Measurements from ENCODE around the gene C10orf105.

DNA sequence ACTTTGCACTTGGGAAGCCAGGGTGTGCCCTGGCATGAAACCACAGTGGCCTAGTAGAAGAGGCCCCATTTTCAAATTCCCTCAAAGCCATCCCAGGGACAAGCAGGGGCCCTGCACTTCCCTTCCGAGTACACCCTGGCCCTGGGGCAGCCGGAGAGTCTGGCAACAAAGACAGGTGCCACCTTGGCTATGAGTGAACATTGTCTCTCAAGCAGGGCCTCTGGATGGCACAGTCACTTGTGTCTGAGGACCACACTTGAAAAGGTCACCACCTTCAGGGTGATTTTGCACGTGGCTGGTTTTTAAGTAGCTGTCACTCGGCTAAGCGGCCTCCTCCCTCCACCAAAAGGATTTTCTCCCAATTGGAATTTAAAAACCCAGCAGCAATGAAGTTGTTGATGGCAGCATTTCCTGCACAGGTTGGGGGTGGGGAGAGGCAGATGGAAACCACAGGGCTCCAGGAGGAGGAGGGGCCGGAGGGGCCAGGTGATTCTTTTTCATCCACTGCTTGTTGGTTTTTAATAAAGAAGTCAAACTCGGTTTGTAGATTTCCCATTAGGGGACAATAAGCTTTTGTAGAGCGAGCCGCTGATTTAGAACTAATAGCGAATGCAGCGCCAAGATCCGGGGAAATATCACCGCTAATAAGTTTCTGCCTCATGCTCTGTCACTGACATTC, 33.9 kb downstream of the C10orf105 start:
- TF ChIP-seq, protein P1, sequence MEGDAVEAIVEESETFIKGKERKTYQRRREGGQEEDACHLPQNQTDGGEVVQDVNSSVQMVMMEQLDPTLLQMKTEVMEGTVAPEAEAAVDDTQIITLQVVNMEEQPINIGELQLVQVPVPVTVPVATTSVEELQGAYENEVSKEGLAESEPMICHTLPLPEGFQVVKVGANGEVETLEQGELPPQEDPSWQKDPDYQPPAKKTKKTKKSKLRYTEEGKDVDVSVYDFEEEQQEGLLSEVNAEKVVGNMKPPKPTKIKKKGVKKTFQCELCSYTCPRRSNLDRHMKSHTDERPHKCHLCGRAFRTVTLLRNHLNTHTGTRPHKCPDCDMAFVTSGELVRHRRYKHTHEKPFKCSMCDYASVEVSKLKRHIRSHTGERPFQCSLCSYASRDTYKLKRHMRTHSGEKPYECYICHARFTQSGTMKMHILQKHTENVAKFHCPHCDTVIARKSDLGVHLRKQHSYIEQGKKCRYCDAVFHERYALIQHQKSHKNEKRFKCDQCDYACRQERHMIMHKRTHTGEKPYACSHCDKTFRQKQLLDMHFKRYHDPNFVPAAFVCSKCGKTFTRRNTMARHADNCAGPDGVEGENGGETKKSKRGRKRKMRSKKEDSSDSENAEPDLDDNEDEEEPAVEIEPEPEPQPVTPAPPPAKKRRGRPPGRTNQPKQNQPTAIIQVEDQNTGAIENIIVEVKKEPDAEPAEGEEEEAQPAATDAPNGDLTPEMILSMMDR (tag by site-specific recombination; IDR thresholded peaks at IDR 0.05): no peak
- TF ChIP-seq ZNF146 (tag by site-specific recombination; IDR thresholded peaks at IDR 0.05) (no peak), ZNF585B (tag by site-specific recombination; IDR thresholded peaks at IDR 0.05) (no peak), ZNF350 (tag by site-specific recombination; IDR thresholded peaks at IDR 0.05) (no peak), KLF8 (tag by site-specific recombination; IDR thresholded peaks at IDR 0.05) (no peak), ZNF311 (tag by site-specific recombination; IDR thresholded peaks at IDR 0.05; ENCODE audit: borderline replicate concordance) (no peak), ZNF274 (IDR thresholded peaks at IDR 0.05; ENCODE audit: low read length) (no peak), ZNF274 (tag by site-specific recombination; IDR thresholded peaks at IDR 0.05; ENCODE audit: borderline replicate concordance) (no peak), ZNF184 (tag by site-specific recombination; IDR thresholded peaks at IDR 0.05) (no peak), GLI4 (tag by site-specific recombination; IDR thresholded peaks at IDR 0.05) (no peak)
- TF ChIP-seq, protein P2, sequence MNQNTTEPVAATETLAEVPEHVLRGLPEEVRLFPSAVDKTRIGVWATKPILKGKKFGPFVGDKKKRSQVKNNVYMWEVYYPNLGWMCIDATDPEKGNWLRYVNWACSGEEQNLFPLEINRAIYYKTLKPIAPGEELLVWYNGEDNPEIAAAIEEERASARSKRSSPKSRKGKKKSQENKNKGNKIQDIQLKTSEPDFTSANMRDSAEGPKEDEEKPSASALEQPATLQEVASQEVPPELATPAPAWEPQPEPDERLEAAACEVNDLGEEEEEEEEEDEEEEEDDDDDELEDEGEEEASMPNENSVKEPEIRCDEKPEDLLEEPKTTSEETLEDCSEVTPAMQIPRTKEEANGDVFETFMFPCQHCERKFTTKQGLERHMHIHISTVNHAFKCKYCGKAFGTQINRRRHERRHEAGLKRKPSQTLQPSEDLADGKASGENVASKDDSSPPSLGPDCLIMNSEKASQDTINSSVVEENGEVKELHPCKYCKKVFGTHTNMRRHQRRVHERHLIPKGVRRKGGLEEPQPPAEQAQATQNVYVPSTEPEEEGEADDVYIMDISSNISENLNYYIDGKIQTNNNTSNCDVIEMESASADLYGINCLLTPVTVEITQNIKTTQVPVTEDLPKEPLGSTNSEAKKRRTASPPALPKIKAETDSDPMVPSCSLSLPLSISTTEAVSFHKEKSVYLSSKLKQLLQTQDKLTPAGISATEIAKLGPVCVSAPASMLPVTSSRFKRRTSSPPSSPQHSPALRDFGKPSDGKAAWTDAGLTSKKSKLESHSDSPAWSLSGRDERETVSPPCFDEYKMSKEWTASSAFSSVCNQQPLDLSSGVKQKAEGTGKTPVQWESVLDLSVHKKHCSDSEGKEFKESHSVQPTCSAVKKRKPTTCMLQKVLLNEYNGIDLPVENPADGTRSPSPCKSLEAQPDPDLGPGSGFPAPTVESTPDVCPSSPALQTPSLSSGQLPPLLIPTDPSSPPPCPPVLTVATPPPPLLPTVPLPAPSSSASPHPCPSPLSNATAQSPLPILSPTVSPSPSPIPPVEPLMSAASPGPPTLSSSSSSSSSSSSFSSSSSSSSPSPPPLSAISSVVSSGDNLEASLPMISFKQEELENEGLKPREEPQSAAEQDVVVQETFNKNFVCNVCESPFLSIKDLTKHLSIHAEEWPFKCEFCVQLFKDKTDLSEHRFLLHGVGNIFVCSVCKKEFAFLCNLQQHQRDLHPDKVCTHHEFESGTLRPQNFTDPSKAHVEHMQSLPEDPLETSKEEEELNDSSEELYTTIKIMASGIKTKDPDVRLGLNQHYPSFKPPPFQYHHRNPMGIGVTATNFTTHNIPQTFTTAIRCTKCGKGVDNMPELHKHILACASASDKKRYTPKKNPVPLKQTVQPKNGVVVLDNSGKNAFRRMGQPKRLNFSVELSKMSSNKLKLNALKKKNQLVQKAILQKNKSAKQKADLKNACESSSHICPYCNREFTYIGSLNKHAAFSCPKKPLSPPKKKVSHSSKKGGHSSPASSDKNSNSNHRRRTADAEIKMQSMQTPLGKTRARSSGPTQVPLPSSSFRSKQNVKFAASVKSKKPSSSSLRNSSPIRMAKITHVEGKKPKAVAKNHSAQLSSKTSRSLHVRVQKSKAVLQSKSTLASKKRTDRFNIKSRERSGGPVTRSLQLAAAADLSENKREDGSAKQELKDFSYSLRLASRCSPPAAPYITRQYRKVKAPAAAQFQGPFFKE (tag by site-specific recombination; IDR thresholded peaks at IDR 0.05; ENCODE audit: borderline replicate concordance): no peak
- TF ChIP-seq, protein P3, sequence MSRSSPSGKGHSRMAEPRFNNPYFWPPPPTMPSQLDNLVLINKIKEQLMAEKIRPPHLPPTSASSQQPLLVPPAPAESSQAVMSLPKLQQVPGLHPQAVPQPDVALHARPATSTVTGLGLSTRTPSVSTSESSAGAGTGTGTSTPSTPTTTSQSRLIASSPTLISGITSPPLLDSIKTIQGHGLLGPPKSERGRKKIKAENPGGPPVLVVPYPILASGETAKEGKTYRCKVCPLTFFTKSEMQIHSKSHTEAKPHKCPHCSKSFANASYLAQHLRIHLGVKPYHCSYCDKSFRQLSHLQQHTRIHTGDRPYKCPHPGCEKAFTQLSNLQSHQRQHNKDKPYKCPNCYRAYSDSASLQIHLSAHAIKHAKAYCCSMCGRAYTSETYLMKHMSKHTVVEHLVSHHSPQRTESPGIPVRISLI (tag by site-specific recombination; IDR thresholded peaks at IDR 0.05): no peak
- TF ChIP-seq, protein P4, sequence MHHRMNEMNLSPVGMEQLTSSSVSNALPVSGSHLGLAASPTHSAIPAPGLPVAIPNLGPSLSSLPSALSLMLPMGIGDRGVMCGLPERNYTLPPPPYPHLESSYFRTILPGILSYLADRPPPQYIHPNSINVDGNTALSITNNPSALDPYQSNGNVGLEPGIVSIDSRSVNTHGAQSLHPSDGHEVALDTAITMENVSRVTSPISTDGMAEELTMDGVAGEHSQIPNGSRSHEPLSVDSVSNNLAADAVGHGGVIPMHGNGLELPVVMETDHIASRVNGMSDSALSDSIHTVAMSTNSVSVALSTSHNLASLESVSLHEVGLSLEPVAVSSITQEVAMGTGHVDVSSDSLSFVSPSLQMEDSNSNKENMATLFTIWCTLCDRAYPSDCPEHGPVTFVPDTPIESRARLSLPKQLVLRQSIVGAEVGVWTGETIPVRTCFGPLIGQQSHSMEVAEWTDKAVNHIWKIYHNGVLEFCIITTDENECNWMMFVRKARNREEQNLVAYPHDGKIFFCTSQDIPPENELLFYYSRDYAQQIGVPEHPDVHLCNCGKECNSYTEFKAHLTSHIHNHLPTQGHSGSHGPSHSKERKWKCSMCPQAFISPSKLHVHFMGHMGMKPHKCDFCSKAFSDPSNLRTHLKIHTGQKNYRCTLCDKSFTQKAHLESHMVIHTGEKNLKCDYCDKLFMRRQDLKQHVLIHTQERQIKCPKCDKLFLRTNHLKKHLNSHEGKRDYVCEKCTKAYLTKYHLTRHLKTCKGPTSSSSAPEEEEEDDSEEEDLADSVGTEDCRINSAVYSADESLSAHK (tag by site-specific recombination; IDR thresholded peaks at IDR 0.05): no peak
